ENCODE measurements around the gene FH. TPM values are rescaled to one million over a fixed set of nuclear protein-coding genes. Genes with fewer than 3 reads are reported as not detected.

Gene FH
- total and polyA plus RNA-seq, 2 donors (not counting 3 experiments of a cell fraction or from before 2014, with no cell fraction given) = 41.9 to 96.6 TPM

DNA sequence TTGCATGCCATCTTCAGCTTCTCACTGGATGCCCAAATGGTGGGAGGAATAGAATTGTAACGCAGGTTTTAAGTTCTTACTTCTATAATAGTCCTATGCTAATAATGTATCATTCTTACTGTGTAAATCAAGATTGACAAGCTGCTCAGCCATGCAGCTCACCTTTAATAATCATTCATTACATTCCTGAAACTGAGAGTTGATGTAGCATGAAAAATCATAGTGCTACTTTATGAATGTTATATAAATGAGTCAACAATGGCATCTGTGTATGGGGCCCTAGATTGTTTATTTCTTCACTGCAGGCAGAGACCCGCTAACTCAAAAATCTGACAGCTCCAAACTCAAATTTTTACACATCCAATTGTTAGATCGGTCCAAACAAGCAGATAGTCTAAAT lies 34.4 kb downstream of the FH start:
- no TSS peak for BruUV-seq (replicated peaks)

More for the DNA sequence above, 34.4 kb downstream of the FH start:
- intact Hi-C loops (cut with micrococcal nuclease) = loop anchor here (1.0 to 10.0 kb wide), 5 partner anchors 61 to 1450 kb away; partner anchors contain the start of gene RGS7
- no peaks in the 10 kb centered on the region for H3K9me3 ChIP-seq (replicated peaks; ENCODE audit: control insufficient read depth, insufficient read depth, low read length)
- H3K4me3 ChIP-seq (replicated peaks in 1 of 3; ENCODE audit: insufficient read depth in 1 of 3, low read depth in 1 of 3, low read length in 3 of 3) = no peak overlapping the region
- H3K79me2 ChIP-seq (ENCODE audit: control insufficient read depth, insufficient read depth, low read length) = no peaks in the 10 kb centered on the region
- no peak for DNase-seq (ENCODE audit: low read depth, low spot score)
- no peak for FAIRE-seq
- dilution Hi-C loops (cut with MboI; ENCODE audit: extremely low pct_ligation_motif_present, low sequenced_read_pairs) = no loop called here
- H3K36me3 ChIP-seq (ENCODE audit: control insufficient read depth in 2 of 2, extremely low read depth in 1 of 2, insufficient read depth in 2 of 2, low read length in 2 of 2) = no peaks in the 10 kb centered on the region
- H2AFZ ChIP-seq (ENCODE audit: low read depth, low read length) = no peak overlapping the region
- no peak overlapping the region for H3K4me2 ChIP-seq (ENCODE audit: insufficient read depth, low read length)
- CTCF ChIA-PET = interaction anchor here (0.6 to 2.0 kb wide), 40 partner anchors 9 to 1294 kb away, joined by 3 to 56 read pairs (median 5); partner anchors contain the start of gene RGS7
- H3K27me3 ChIP-seq (ENCODE audit: control insufficient read depth in 2 of 2, insufficient read depth in 2 of 2, low read length in 2 of 2) = no peaks in the 10 kb centered on the region
- no peak overlapping the region for H3K27ac ChIP-seq (ENCODE audit: insufficient read depth, low read depth, low read length)
- peaks cover 40% of the 10 kb centered on the region for H3K4me1 ChIP-seq (ENCODE audit: control insufficient read depth, extremely low read depth, insufficient read depth, low read length)
- no peaks in the 10 kb centered on the region for H4K20me1 ChIP-seq (replicated peaks; ENCODE audit: control insufficient read depth, extremely low read depth, insufficient read depth, low read length)
- H3K9me1 ChIP-seq (replicated peaks; ENCODE audit: control insufficient read depth, extremely low read depth, insufficient read depth, low read length) = no peaks in the 10 kb centered on the region
- TF ChIP-seq MYC (IDR thresholded peaks at IDR 0.05; ENCODE audit: low read depth, low read length) = no peak
- TF ChIP-seq GATA2 (IDR thresholded peaks at IDR 0.05; ENCODE audit: insufficient read depth, insufficient read length, low read depth, low read length) = no peak
- TF ChIP-seq, protein P1, sequence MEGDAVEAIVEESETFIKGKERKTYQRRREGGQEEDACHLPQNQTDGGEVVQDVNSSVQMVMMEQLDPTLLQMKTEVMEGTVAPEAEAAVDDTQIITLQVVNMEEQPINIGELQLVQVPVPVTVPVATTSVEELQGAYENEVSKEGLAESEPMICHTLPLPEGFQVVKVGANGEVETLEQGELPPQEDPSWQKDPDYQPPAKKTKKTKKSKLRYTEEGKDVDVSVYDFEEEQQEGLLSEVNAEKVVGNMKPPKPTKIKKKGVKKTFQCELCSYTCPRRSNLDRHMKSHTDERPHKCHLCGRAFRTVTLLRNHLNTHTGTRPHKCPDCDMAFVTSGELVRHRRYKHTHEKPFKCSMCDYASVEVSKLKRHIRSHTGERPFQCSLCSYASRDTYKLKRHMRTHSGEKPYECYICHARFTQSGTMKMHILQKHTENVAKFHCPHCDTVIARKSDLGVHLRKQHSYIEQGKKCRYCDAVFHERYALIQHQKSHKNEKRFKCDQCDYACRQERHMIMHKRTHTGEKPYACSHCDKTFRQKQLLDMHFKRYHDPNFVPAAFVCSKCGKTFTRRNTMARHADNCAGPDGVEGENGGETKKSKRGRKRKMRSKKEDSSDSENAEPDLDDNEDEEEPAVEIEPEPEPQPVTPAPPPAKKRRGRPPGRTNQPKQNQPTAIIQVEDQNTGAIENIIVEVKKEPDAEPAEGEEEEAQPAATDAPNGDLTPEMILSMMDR (IDR thresholded peaks at IDR 0.05; ENCODE audit: extremely low read depth in 1 of 2, insufficient read depth in 1 of 2, low read depth in 1 of 2, low read length in 2 of 2) = no peak
- no peak for TF ChIP-seq POLR2AphosphoS5 (IDR thresholded peaks at IDR 0.05; ENCODE audit: insufficient read depth, low read depth, low read length)
- no peak for TF ChIP-seq EZH2 (IDR thresholded peaks at IDR 0.05; ENCODE audit: borderline replicate concordance, low read depth, low read length, severe bottlenecking)
- TF ChIP-seq JUN (IDR thresholded peaks at IDR 0.05; ENCODE audit: borderline replicate concordance, insufficient read depth, insufficient read length, low read depth) = no peak
- no peak for TF ChIP-seq POLR2A (IDR thresholded peaks at IDR 0.05; ENCODE audit: low read depth, low read length)
- TF ChIP-seq, protein P2, sequence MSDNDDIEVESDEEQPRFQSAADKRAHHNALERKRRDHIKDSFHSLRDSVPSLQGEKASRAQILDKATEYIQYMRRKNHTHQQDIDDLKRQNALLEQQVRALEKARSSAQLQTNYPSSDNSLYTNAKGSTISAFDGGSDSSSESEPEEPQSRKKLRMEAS (IDR thresholded peaks at IDR 0.05; ENCODE audit: insufficient read depth, insufficient read length) = no peak
- no peak for TF ChIP-seq FOS (IDR thresholded peaks at IDR 0.05; ENCODE audit: borderline replicate concordance, insufficient read depth, low read length)
- no peak overlapping the region for H3K9ac ChIP-seq (replicated peaks; ENCODE audit: extremely low read depth, insufficient read depth, low read length)
- POLR2A ChIA-PET = no interaction called here
